Caco-2 (cell line): ENCODE results near the gene CPNE2. TPM values are rescaled to one million over a fixed set of nuclear protein-coding genes. Genes with fewer than 3 reads are reported as not detected.
A peak's percentile ranks its signal among the peaks of the same experiment; 100 is the strongest.

ENCODE experiments used
- BruUV-seq: library from RNA; stranded (reverse); fragments of 400-500 nt; replicated peaks from 2 replicates; lab custom pipeline; 2021; lab: Mats Ljungman, UMichigan
- CTCF ChIA-PET: fragments of 300-600 bp; sonication (Branson Sonifier 250); formaldehyde crosslinking; loops from one replicate; lab custom pipeline; 2022; ENCODE audit warnings: antibody characterized with exemption; lab: Charles Lee
- POLR2A ChIA-PET: fragments of 300-600 bp; sonication (Branson Sonifier 250); formaldehyde crosslinking; loops from one replicate; lab custom pipeline; 2022; ENCODE audit warnings: antibody characterized with exemption; lab: Charles Lee
- DNase-seq, 2 experiments: peaks; one replicate each; pipeline versions ENCODE4 v3.0.0 to v3.0.0-alpha.2; 2020 to 2022
- H3K27me3 ChIP-seq: replicated peaks from 2 replicates; pipeline ENCODE4 v1.6.0; 2011; ENCODE audit warnings: low read length; ENCODE audit not compliant: control insufficient read depth, insufficient read depth
- H3K36me3 ChIP-seq: 2 replicates; pipeline ENCODE4 v1.5.1; 2011; ENCODE audit warnings: low read length; ENCODE audit not compliant: control insufficient read depth, insufficient read depth
- H3K4me1 ChIP-seq: fragments of 250-450 bp; sonication (Bioruptor Pico); 2 replicates; pipeline ENCODE4 v1.5.1; 2020; ENCODE audit warnings: mild to moderate bottlenecking
- H3K4me3 ChIP-seq: 2 replicates; pipeline ENCODE4 v1.5.1; 2011; ENCODE audit warnings: low read depth, mild to moderate bottlenecking, control low read depth, low read length
- H3K9me3 ChIP-seq: fragments of 250-450 bp; sonication (Bioruptor Pico); 2 replicates; pipeline ENCODE4 v1.5.1; 2020; ENCODE audit warnings: mild to moderate bottlenecking, moderate library complexity
- H3K27ac Mint-ChIP-seq: one replicate; pipeline ENCODE4 v1.8.0; 2022; ENCODE audit warnings: mixed read lengths; ENCODE audit not compliant: unreplicated experiment
- H3K27me3 Mint-ChIP-seq: one replicate; pipeline ENCODE4 v1.8.0; 2022; ENCODE audit warnings: mixed read lengths; ENCODE audit not compliant: insufficient read depth, unreplicated experiment
- H3K36me3 Mint-ChIP-seq: one replicate; pipeline ENCODE4 v1.8.0; 2022; ENCODE audit warnings: mild to moderate bottlenecking, mixed read lengths; ENCODE audit not compliant: insufficient read depth, unreplicated experiment
- H3K4me1 Mint-ChIP-seq: one replicate; pipeline ENCODE4 v1.8.0; 2022; ENCODE audit warnings: low read depth, mixed read lengths; ENCODE audit not compliant: unreplicated experiment
- H3K4me3 Mint-ChIP-seq: one replicate; pipeline ENCODE4 v1.8.0; 2022; ENCODE audit warnings: mild to moderate bottlenecking, moderate library complexity, mixed read lengths; ENCODE audit not compliant: unreplicated experiment
- H3K9me3 Mint-ChIP-seq: one replicate; pipeline ENCODE4 v1.8.0; 2022; ENCODE audit warnings: mixed read lengths; ENCODE audit not compliant: unreplicated experiment
- CTCF ChIP-seq, 2 experiments: fragments of 200-600 bp in 1 of 2; IDR thresholded peaks; 1 replicate in 1 of 2; 2 replicates in 1 of 2; pipeline versions ENCODE4 v1.5.1 to v1.8.0; 2011 to 2022; ENCODE audit warnings: antibody characterized with exemption in 1 of 2, control low read depth in 1 of 2, inconsistent platforms in 1 of 2, low read depth in 1 of 2, low read length in 1 of 2, mild to moderate bottlenecking in 1 of 2, moderate library complexity in 1 of 2; ENCODE audit not compliant: insufficient read depth in 1 of 2, severe bottlenecking in 1 of 2, unreplicated experiment in 1 of 2
- intact Hi-C: fragments of 100-400 bp; cut with micrococcal nuclease; formaldehyde crosslinking; loops from one replicate; pipeline ENCODE4 v1.10.0; 2022; ENCODE audit not compliant: unreplicated experiment
- total RNA-seq: library from RNA; stranded (reverse); gene quantifications from 2 replicates; pipeline ENCODE4 v1.2.3, GENCODE V29; 2022

The CPNE2 gene
- total RNA-seq, 1 experiment from 2014 or later: 46.3 TPM

- no peak overlapping the region for H3K27ac Mint-ChIP-seq
- Histone ChIP-seq H3K4me1 (peaks cover 7% of the 10 kb centered on the region), H3K36me3 (no peaks in the 10 kb centered on the region), H3K9me3 (no peaks in the 10 kb centered on the region), H3K4me3 (no peak overlapping the region), H3K27me3 (no peaks in the 10 kb centered on the region)
- BruUV-seq: no TSS peak
- no peak for TF ChIP-seq CTCF (IDR thresholded peaks at IDR 0.05; ENCODE audit: insufficient read depth in 1 of 2, low read depth in 1 of 2, low read length in 1 of 2, severe bottlenecking in 1 of 2, unreplicated experiment in 1 of 2)
- no peak for DNase-seq
- no peaks in the 10 kb centered on the region for H3K9me3 Mint-ChIP-seq
- intact Hi-C loops: no loop called here
- no peak overlapping the region for H3K4me3 Mint-ChIP-seq
- POLR2A ChIA-PET: no interaction called here
- no peaks in the 10 kb centered on the region for H3K27me3 Mint-ChIP-seq
- CTCF ChIA-PET: no interaction called here
- H3K4me1 Mint-ChIP-seq: no peaks in the 10 kb centered on the region
- no peaks in the 10 kb centered on the region for H3K36me3 Mint-ChIP-seq
Observed at GRCh38 chr16:57137043-57137442, 44.7 kb downstream of the CPNE2 start.

- no peaks in the 10 kb centered on the region for H3K9me3 Mint-ChIP-seq
- CTCF ChIA-PET: no interaction called here
- peak in 1 of 2 experiments; percentile 31 for DNase-seq
- TF ChIP-seq CTCF (IDR thresholded peaks at IDR 0.05; ENCODE audit: insufficient read depth in 1 of 2, low read depth in 1 of 2, low read length in 1 of 2, severe bottlenecking in 1 of 2, unreplicated experiment in 1 of 2): no peak
- no peaks in the 10 kb centered on the region for H3K4me1 Mint-ChIP-seq
- H3K27ac Mint-ChIP-seq: no peak overlapping the region
- H3K27me3 Mint-ChIP-seq: no peaks in the 10 kb centered on the region
- no peaks in the 10 kb centered on the region for H3K9me3 ChIP-seq
- H3K4me3 Mint-ChIP-seq: no peak overlapping the region
- intact Hi-C loops: no loop called here
- POLR2A ChIA-PET: interaction anchor here (0.6 kb wide), 1 partner anchor 22 kb away, joined by 4 read pairs; no protein-coding TSS in a partner anchor
- no peaks in the 10 kb centered on the region for H3K36me3 ChIP-seq
- no peaks in the 10 kb centered on the region for H3K36me3 Mint-ChIP-seq
- no peak overlapping the region for H3K4me3 ChIP-seq
- no TSS peak for BruUV-seq
- no peaks in the 10 kb centered on the region for H3K27me3 ChIP-seq
- no peaks in the 10 kb centered on the region; the same call in 1 of the 2 replicates for H3K4me1 ChIP-seq
Observed at GRCh38 chr16:57137566-57138273, 45.3 kb downstream of the CPNE2 start.

- Mint-ChIP-seq H3K27me3 (no peaks in the 10 kb centered on the region), H3K36me3 (no peaks in the 10 kb centered on the region), H3K4me3 (no peak overlapping the region), H3K27ac (no peak overlapping the region), H3K9me3 (no peaks in the 10 kb centered on the region), H3K4me1 (no peaks in the 10 kb centered on the region)
- H3K36me3 ChIP-seq: no peaks in the 10 kb centered on the region
- intact Hi-C loops: no loop called here
- CTCF ChIA-PET: no interaction called here
- no TSS peak for BruUV-seq
- H3K27me3 ChIP-seq: no peaks in the 10 kb centered on the region
- POLR2A ChIA-PET: interaction anchor here (0.6 kb wide), 1 partner anchor 23 kb away, joined by 4 read pairs; no protein-coding TSS in a partner anchor
- TF ChIP-seq CTCF (IDR thresholded peaks at IDR 0.05; ENCODE audit: insufficient read depth in 1 of 2, low read depth in 1 of 2, low read length in 1 of 2, severe bottlenecking in 1 of 2, unreplicated experiment in 1 of 2): no peak
- DNase-seq: peak in 1 of 2 experiments; percentile 25
- H3K9me3 ChIP-seq: no peaks in the 10 kb centered on the region
- H3K4me3 ChIP-seq: no peak overlapping the region
- H3K4me1 ChIP-seq: no peaks in the 10 kb centered on the region; the same call in 1 of the 2 replicates
Observed at GRCh38 chr16:57138281-57138935, 46.0 kb downstream of the CPNE2 start.
